PC-3 (cell line): ENCODE results near the gene ZNF384.

Experiments used
- CTCF ChIP-seq: fragments of 300-600 bp; sonication (generic); conservative IDR thresholded peaks from 2 replicates; pipeline ENCODE4 v1.5.1; 2017; ENCODE audit warnings: antibody characterized with exemption, low read depth, mild to moderate bottlenecking, low read length
- EZH2 ChIP-seq: fragments of 300-600 bp; sonication (generic); IDR thresholded peaks from one replicate; pipeline ENCODE4 v1.6.1; 2017; ENCODE audit warnings: antibody characterized with exemption, mild to moderate bottlenecking, low read length; ENCODE audit not compliant: unreplicated experiment
- EZH2phosphoT487 ChIP-seq: fragments of 300-600 bp; sonication (generic); IDR thresholded peaks from 2 replicates; pipeline ENCODE4 v1.6.1; 2018; ENCODE audit warnings: mild to moderate bottlenecking, antibody characterized with exemption, low read length, borderline replicate concordance

DNA sequence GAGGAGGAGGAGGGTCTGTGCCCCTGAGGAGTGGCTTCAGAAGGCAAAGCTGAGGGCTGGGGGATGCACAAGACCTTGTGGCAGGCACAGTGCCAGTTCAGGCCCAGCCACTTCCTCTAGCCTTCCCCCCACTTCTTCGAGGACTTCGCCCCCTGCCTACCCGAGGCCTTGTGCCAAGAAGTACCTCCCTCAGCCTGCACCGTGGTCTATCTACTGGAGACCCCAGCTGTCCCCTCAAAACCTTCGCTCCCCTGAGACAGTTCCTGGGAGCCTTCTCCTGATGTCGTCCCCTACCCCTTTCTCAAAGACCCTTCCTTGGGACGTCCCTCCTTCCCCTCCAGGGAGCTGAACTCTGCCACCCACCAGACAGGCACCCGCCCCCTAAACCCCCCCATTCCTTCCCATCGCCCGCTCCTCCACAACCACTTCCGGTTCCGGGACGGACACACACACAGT is 604 bp downstream of the ZNF384 start:
- TF ChIP-seq CTCF (no peak), EZH2 (no peak), EZH2phosphoT487 (no peak)
